GM21515 (cell line): Measurements from ENCODE around the gene RBM33.

Source experiments
- ATAC-seq: cut with Tn5 transposase; IDR thresholded peaks from one replicate; pipeline ENCODE4 v1.9.1; 2021; ENCODE audit not compliant: unreplicated experiment

The RBM33 gene

DNA sequence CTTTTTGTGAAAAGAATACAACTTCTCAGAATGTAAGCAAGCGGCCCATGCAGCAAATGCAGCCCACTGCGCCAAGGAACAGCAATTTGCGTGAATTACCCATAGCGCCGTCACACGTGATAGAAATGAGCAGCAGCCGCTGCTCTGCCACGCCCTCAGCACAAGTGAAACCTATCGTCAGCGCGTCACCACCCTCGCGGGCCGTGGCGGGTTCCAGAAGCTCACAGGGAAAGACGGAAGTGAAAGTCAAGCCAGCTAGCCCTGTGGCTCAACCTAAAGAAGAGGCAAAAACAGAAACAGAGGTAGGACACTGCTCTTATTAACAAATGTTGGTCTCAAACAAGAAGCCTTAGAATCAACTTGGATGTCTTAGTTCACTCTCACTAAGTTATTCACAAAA is 97.3 kb downstream of the RBM33 start:
- no peak for ATAC-seq

DNA sequence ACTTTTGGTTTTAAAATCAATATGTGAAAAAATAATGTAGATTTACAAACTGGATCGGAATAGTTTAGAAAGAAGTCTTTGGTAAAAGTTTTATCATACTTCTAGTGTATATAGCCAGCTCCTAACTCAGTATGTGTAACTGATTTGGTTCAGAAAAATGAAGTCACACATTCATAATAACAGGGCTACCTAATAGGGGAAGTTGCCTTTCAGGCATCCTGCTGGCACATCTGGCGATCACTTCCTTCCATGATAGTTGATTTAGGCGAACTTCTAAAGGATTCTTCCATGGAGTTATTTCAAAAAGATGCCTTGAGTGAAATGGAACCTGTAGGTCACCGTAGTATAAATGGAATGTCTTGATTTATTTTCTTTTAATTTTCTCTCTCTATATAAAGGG is 98.7 kb downstream of the RBM33 start:
- ATAC-seq = no peak

DNA sequence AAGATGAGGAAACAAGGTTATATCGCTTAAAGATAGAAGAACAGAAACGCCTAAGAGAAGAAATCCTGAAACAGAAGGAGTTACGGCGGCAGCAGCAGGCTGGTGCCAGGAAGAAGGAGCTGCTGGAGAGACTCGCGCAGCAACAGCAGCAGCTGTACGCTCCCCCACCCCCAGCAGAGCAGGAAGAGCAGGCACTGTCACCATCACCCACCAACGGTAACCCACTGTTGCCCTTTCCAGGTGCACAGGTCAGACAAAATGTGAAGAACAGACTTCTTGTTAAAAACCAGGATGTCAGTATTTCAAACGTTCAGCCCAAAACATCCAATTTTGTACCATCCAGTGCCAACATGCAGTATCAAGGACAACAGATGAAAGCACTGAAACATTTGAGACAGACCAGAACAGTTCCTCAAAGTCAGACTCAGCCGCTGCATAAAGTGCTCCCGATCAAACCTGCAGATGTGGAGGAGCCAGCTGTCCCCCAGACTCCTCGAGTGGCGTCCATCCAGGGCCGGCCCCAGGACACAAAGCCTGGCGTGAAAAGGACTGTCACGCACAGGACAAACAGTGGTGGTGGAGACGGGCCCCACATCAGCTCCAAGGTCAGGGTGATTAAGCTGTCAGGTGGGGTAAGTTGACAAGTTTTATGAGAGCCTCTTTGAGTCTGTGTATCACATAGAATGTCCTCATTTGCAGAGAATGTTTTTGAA is 100.7 kb downstream of the RBM33 start:
- ATAC-seq = no peak

DNA sequence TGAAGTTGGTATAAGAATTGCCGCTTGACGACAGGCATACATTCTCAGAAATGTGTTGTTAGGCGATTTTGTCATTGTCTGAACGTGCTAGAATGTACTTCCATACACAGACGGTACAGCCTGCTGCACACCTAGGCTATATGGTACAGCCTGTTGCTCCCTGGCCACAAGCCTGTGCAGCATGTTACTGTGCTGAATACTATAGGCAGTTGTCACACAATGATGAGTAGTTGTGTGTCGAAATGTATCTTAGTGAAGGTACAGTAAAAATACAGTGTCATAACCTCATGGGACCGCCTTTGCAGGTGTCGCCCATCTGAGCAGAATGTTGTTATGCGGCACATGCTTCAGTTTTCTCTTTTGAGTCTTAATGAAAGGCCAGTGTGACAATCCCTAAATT is 101.3 kb downstream of the RBM33 start:
- ATAC-seq = peak; percentile 15

DNA sequence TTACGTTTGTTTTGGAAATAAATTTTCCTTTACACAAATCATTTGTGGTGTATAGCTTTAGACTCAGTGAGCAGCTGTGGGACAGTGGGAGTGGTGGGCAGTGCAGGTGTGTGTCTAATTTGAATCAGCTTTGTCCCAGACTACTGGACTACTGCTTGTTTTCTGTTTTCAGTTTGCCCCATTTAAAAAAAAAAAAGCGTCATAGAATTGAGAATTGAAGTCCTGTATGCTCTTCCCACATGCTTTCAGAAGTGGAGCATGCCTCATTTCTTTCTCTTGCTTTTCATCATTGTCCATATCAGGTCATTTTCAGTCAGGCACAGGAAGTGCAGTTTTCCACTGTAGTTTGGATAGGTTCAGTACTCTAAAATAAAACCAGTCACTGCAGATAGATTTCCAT is 101.7 kb downstream of the RBM33 start:
- peak; percentile 73 for ATAC-seq

DNA sequence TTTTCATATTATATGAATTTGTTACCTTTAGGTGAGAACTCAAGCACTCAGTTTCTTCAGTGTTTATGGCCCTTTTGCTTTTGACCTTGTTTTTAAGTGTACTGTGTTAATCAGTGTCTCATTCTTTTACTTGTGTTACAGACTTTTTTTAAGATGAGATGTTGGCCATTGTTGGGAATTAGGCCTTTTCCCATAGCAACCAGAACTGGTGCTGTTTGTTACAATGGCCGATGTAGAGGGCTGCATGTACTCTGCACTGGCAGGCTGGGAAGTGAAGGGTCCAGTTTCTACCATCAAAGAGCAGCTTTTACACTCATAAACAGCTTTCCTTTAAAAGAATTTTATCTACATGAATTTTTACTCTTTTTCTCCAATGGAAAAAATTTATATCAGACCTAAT is 102.7 kb downstream of the RBM33 start:
- ATAC-seq = no peak

DNA sequence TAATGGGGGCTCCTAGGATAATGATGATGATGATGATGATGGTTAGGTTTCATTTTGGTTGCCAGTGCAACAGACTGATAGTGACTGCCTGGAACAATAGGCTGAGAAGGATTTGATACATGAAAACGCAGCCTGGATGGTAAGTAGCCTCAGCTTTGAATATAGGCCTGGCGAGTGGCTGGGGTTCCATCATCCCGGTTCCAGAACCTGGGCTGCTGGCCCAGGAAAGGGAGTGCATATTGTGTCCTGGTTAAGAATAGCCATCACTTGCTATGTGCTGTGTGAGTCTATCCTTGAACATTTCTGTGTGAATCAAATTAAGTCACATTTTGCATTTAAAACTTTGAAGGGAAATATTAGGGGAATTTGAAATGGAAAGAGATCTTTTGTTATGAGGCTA is 105.1 kb downstream of the RBM33 start:
- ATAC-seq = no peak

DNA sequence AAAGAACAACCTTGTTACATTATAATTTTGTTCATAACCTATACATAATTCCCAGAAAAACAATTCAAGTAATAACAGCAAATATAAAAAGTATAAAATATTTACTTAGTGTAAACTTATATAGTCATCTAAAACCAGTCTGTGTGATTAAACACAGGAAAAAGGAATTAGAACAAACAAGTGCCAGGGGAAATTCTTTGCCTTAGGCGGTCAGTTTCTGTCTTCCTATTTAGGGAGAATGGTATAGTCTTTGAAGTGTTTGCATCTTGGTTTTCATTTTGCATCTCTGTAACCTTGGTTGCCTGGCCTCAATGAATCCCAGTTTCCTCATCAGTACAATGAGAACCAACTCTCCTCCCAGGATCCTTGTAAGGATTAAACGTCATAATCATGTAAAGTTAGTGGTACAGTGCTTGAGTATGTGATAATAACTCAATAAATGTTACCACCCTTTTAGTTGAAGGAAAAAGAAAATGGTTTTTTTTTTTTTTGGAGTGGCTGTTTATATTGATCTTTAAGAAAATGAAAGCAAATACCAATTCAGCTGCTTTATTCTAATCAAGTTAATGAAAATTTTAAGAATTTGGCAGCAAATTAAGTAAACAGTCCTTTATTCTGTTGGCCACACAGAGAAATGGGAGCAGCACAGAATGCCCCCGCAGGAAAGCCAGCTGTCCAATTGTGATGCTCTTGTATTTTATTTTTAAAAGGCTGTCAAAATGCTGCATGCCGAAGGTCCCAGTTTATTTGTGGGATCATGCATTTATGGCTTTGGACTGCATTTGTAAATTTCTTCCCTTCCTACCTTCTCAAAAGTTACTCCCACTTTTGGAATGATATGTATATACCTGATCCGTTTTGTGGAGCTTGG is 106.0 kb downstream of the RBM33 start:
- no peak for ATAC-seq

DNA sequence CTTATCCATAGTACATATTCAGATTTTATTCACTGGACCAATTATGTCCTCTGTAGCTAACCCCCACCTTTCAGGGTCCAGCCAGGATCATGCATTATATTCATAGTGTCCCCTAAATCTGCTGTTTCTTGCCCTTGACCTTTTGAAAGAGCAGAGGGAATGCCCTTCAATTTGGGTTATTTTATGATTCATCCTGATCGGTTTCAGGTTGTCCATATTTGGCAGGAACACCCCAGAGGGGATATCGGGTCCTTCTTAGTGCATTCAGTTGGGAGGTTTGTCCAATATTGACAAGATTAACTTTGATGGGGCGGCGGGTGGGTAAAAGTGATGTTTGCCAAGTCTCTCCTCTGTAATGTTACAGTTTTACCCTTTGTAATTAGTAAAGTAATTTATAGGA is 106.9 kb downstream of the RBM33 start:
- no peak for ATAC-seq

DNA sequence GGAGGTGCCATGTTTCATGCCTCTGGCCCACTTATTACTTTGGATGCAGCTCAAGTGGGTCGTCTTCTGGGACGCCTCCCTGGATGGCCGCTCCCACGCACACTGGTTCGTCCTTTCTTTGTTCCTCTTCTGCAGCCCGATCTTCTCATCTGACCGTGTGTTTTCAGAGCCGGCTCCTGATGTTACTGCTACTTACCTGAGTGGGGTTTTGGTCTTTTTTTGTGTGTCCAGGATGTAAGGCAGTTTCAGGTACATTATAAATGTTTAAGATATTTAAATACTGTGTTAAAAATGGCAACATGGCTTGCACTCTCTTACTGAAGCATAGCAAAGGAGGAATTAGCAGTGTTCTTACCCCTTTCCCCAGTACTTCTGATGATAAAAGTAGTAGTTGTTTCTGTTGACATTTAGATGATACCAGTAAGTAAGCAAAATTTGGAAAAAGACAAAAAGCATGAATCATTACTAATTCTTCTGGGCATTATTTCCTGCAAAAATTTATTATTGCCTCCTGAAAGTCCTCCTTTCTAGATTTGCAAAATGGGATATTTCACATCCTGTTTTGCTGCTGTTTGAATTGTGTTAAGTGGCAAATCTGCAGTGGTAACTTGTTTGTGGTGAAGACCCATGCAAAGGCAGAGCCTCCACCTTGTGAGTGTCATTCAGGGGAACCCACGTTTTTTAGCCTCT is 108.4 kb downstream of the RBM33 start:
- peak; percentile 70 for ATAC-seq

DNA sequence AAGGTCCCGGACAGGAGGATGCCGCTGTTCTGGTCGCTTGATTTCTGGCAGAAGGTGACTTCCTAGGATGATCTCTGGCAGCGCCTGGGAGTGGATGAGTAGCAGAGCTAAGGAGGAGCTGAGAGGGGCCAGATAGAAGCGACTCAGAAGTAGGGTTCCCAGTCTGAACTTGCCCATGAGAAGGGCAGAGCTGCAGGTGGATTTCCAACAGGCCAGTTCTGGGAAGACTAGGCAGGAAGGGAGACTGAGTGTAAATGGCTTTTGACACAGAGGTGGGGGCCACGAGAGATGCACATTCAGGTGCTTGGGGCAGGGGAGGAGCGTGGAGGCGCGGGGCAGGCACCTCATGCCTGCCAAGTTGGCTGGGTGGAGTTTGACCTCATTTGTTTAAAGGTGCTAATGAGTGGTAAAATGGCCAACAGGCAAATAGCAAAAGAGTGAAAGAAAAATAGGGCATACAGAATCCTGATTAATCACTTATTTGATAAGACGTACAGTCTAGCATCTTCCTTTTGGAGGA is 109.0 kb downstream of the RBM33 start:
- ATAC-seq = peak; percentile 8

DNA sequence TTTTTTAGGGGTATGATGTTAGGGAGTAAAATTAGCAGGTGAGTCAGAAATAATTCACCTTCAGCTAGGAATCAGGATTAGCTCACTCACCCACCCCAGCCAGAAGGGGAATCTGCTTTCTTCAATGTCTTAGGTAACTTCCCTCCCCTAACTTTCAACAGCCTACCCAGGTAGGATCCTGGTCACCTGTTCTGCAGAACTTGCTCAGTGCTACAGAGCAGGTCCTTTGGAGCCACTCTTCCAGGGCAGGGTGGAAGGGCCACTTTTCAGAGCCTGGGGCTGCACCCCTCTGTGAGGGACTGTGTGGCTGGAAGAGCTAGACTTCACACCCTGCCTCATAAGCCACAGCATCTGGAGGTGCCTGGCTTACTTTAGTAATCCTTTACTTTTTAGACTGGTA is 109.7 kb downstream of the RBM33 start:
- ATAC-seq = no peak

DNA sequence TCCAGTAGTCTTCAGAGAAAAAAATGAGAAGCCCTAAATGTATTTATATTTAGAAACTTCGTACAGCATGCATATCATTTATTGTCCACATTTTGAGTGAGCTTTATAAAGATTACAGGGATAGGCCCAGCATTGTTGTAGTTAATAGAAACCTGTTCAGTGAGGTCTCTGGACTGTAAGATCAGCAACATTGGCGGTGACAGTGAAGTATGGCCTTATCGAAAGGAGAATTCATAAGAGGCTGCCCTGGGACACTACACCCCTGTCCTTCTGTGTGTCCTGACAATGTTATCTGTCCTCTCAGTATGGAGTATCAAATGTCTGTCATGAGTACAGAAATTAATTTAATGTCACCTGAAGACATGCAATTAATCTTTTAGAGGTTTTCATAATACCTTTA is 110.6 kb downstream of the RBM33 start:
- ATAC-seq = no peak

DNA sequence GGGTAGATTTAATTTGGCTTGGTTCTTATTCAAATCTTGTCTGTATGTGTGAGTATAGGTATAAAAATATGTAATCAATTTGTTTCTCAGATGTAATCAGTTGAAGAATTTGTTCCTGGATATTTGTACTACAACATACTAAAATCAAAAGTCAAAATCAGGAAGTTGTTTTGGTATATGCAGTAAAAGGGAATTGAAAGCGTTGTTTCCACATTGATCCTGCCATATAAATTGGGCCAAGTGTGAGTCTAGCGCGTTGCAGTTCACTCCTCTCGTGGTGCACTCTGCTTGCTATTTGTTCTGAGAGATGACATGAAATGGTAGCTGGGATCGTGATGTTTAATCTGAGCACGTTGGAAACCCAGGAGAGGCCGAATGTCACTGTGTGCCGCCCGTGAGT is 111.9 kb downstream of the RBM33 start:
- ATAC-seq = no peak

DNA sequence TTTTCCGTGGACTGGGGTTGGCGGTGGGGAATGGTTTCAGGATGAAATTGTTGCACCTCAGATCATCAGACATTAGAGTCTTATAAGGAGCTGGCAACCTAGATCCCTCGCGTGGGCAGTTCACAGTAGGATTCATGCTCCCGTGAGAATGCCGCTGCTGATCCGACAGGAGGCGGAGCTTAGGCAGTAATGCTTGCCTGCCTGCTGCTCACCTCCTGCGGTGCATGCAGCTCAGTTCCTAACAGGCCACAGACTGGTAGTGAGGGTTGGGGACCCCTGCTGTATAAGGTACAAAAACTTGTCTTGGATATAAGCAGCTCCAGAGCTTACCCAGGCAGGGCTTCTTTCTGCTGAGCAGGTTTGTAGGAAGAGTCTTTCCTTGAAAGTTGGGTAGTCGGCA is 113.9 kb downstream of the RBM33 start:
- ATAC-seq = no peak

DNA sequence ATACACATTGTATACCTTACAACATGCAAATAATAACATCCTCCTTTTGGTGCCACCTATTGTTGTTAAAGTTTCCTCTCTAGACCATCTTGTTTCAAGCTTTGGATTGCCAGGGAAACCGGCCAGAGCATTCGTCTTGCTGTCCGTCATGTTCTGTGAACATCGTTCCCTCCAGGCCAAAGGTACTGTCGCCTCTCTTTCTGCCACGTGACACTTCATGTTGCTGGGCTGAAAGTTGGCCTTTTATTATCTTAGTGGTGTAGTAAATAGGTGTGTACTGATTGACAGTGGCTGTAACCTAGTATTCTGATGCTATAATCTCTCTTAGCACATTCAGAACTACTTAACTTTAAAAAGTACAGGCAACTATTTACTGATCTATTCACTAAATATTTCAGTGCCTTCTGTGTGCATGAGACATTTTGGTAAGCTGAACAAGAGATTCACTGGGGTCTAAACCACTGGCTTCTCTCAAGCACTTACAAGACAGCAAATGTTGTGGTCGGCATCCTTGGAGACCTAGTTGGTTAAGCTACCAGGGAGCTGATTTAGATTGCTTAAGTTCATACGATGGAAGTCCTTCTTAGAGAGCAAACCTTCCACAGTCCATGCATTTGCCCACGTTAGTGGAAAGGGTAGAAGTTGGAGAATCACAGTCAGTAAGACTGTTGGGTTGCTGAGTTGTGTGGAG is 115.4 kb downstream of the RBM33 start:
- no peak for ATAC-seq

DNA sequence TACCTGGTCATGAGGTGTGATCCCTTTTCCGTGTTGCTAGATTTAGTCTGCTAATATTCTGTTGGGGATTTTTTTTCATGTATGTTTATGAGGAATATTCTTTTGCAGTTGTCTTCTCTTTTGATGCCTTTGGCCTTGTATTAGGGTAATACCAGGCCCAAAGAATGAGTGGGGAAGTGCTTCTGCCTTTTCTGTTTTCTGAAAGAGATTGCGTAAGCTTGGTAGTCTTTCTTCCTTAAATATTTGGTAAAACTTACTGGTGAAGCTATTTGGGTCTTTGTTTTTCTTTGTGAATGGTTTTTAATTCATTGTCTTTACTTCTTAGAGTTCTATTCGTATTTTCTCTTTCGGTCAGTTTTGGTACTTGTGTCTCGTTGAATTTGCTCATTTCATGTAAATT is 116.7 kb downstream of the RBM33 start:
- no peak for ATAC-seq

DNA sequence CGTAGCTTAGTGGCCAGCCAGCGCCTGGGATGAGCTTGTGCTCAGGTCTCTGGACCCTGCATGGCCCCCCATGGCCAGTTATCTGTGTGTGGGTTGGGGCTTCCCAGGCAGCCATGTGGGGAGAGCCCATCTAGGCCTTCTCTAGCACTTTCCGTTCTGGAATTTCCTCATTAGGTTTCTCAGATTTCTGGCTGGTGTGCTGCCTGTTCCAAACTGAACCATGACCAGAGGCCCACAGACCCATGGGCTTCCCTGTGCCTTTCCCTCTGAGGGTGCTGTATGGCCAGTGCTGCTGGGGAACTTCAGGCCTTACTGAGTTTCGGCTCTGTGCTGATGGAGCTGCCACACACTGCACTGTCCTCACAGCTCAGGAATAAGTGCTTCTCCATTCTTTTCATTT is 117.6 kb downstream of the RBM33 start:
- no peak for ATAC-seq

DNA sequence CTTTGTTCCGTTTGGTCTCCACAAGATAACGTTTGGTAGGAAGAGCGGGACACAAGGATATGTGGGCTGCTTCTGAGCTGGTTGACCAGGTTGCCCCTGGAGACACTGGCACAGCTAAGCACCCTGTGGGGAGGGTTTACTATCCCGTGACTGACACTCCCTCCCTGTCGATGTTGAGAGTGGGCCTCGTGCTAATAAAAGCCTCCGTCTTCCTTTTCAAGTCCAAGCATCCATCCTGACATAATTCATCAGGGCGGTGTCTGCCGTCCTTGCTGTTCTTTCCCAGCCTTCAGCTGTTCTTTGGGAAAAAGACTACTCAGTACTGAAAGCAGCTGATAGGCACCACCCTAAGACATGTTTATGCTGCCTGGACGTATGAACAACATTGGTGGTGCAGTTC is 118.2 kb downstream of the RBM33 start:
- ATAC-seq = no peak

DNA sequence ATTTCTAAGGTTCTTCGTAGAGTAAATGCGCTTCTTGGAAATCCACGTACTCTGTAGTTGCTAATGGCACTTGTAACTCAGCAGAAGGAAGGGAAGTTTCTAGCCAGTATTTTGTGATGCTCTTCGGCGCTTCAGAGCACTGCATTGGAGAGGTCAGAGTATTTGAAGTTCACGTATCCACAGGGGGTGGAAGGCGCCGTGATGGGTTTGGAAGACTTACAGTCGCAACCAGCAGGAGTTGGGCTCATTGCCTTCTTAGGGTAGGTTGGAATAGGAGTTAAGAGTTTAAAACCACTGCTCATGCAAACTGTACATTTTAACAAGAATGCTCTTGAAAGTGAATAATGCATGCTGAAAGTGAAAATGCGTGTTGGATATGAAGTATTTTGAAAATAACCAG is 118.7 kb downstream of the RBM33 start:
- no peak for ATAC-seq
